ENCODE results near the gene TMTC3. TPM values are rescaled to one million over a fixed set of nuclear protein-coding genes. Genes with fewer than 3 reads are reported as not detected.

The TMTC3 gene
- 6.7 to 13.9 TPM (median 12.3 TPM) in 5 replicates for total RNA-seq (2022; extraction: Qiagen RNA extraction; ENCODE audit: low read depth)

DNA sequence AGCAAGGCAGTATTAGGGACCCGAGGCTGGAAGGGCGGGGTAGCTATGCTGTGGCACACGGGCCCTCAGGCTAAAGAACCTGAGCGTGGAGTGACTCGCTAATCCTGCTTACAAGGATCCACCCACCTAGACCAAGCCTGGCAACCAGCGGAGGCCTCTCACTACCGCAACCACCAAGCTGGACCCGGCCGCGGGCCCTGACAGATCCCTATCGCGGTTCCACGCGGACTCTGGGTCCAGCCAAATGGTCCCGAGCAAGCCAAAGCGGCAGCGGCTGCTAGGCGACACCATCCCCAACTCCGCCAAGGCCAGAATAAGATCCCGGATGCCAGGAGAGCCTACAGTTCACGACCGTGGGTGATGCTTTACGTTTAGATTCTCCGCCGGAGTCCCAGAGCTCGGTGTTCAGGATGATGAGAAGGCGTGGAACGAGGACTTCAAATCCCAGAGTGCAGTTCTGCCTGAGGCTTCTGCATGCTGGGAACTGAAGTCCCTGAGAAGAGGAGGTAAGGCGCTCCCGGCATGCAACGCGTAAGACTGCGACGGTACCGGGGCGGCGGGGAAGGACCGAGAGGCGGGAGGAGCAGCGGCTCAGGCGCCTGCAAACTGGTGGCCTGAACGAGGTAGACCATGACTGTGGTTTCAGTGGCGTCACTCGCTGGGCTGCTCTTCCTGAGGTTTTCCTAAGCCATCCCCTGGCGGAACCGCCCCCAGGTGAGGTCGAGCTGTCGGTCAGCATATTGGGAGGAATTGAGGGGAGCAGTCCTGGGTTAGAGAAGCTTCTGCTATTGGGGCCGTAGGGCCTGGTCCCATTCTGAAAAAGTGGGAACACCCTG is at the start of gene TMTC3, which contains the start of gene CEP290:
Gene TMTC3, plus strand, starts transcription at position 534 of the 836 bp plus-strand sequence. CDS start 6,009 bp downstream, outside the sequence.
Gene CEP290, minus strand, starts transcription at position 315 of the 836 bp plus-strand sequence. CDS start 781 bp downstream, outside the sequence.

Other genes with a start within 250 kb of the TMTC3 start
- gene C12orf50, start 112.9 kb upstream of the TMTC3 start, total RNA-seq (2022; extraction: Qiagen RNA extraction; ENCODE audit: low read depth) = 0.14 TPM in 1 of 5 replicates, not detected in the others
- 5.0 to 7.9 TPM (median 7.1 TPM) in 5 replicates for gene CEP290, start 219 bp upstream of the TMTC3 start, total RNA-seq (2022; extraction: Qiagen RNA extraction; ENCODE audit: low read depth)

Measured in A549 treated with GW870086 at 1 μM for 4 hours (cell line).